Kidney epithelial cell (primary cell): ENCODE results near the gene SHISA9. TPM values are rescaled to one million over a fixed set of nuclear protein-coding genes. Genes with fewer than 3 reads are reported as not detected.

Experiments
- DNase-seq: peaks from one replicate; pipeline ENCODE4 v3.0.0-alpha.2; 2010; ENCODE audit warnings: low read depth
- H3K27me3 ChIP-seq: 2 replicates; pipeline ENCODE4 v1.6.0; 2011; ENCODE audit warnings: low read length; ENCODE audit not compliant: control insufficient read depth, insufficient read depth
- H3K36me3 ChIP-seq: 2 replicates; pipeline ENCODE4 v1.5.1; 2011; ENCODE audit warnings: low read length; ENCODE audit not compliant: control insufficient read depth, insufficient read depth
- H3K4me3 ChIP-seq: 2 replicates; pipeline ENCODE4 v1.5.1; 2011; ENCODE audit warnings: low read depth, mild to moderate bottlenecking, control low read depth, low read length
- CTCF ChIP-seq: IDR thresholded peaks from 2 replicates; pipeline ENCODE4 v1.5.1; 2011; ENCODE audit warnings: mild to moderate bottlenecking, moderate library complexity, low read length, control low read depth, inconsistent platforms; ENCODE audit not compliant: insufficient read depth, poor library complexity, severe bottlenecking
- total RNA-seq: library from RNA; depleted of rRNA; stranded (reverse); fragments of >200 nt; gene quantifications from 2 replicates; pipeline ENCODE4 v1.2.3, GENCODE V29; 2015

SHISA9 gene
- total RNA-seq, 1 donor from 2014 or later, result 32.8 TPM

- no peak overlapping the region for H3K4me3 ChIP-seq
- no peaks in the 10 kb centered on the region for H3K36me3 ChIP-seq
- no peaks in the 10 kb centered on the region for H3K27me3 ChIP-seq
- no peak for TF ChIP-seq CTCF
- no peak for DNase-seq
Measured at GRCh38 chr16:13099822-13100221, 198.4 kb downstream of the SHISA9 start.

- H3K4me3 ChIP-seq, result no peak overlapping the region
- no peaks in the 10 kb centered on the region for H3K27me3 ChIP-seq
- no peak for DNase-seq
- no peak for TF ChIP-seq CTCF
- H3K36me3 ChIP-seq, result no peaks in the 10 kb centered on the region
Measured at GRCh38 chr16:13100970-13101369, 199.6 kb downstream of the SHISA9 start.

- Histone ChIP-seq H3K27me3 (no peaks in the 10 kb centered on the region), H3K36me3 (no peaks in the 10 kb centered on the region), H3K4me3 (no peak overlapping the region)
- TF ChIP-seq CTCF, result no peak
- no peak for DNase-seq
Measured at GRCh38 chr16:13101828-13102227, 200.4 kb downstream of the SHISA9 start.

- Histone ChIP-seq H3K4me3 (no peak overlapping the region), H3K27me3 (no peaks in the 10 kb centered on the region), H3K36me3 (no peaks in the 10 kb centered on the region)
- no peak for DNase-seq
- no peak for TF ChIP-seq CTCF
Measured at GRCh38 chr16:13102401-13102800, 201.0 kb downstream of the SHISA9 start.

- Histone ChIP-seq H3K36me3 (no peaks in the 10 kb centered on the region), H3K4me3 (no peak overlapping the region), H3K27me3 (no peaks in the 10 kb centered on the region)
- DNase-seq, result no peak
- TF ChIP-seq CTCF, result no peak
Measured at GRCh38 chr16:13103831-13104530, 202.6 kb downstream of the SHISA9 start.

GRCh38 chr16:13104772-13105171 lies 203.4 kb downstream of the SHISA9 start:
- DNase-seq, result no peak
- Histone ChIP-seq H3K36me3 (no peaks in the 10 kb centered on the region), H3K27me3 (no peaks in the 10 kb centered on the region), H3K4me3 (no peak overlapping the region)
- no peak for TF ChIP-seq CTCF
